ENCODE data around the gene CENPL.

- TF ChIP-seq, protein P1, sequence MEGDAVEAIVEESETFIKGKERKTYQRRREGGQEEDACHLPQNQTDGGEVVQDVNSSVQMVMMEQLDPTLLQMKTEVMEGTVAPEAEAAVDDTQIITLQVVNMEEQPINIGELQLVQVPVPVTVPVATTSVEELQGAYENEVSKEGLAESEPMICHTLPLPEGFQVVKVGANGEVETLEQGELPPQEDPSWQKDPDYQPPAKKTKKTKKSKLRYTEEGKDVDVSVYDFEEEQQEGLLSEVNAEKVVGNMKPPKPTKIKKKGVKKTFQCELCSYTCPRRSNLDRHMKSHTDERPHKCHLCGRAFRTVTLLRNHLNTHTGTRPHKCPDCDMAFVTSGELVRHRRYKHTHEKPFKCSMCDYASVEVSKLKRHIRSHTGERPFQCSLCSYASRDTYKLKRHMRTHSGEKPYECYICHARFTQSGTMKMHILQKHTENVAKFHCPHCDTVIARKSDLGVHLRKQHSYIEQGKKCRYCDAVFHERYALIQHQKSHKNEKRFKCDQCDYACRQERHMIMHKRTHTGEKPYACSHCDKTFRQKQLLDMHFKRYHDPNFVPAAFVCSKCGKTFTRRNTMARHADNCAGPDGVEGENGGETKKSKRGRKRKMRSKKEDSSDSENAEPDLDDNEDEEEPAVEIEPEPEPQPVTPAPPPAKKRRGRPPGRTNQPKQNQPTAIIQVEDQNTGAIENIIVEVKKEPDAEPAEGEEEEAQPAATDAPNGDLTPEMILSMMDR (conservative IDR thresholded peaks at IDR 0.05): no peak
- TF ChIP-seq ZFX (IDR thresholded peaks at IDR 0.05): no peak
Measured at GRCh38 chr1:173784997-173785396, 39.7 kb downstream of the CENPL start.

Data from C4-2B (cell line).